Right lobe of liver (tissue), 6 donors: ENCODE data around the gene KLHL22. TPM values are rescaled to one million over a fixed set of nuclear protein-coding genes. Genes with fewer than 3 reads are reported as not detected.
A peak's percentile ranks its signal among the peaks of the same experiment; 100 is the strongest.

ENCODE experiments used
- ATAC-seq, 4 donors: fragments of 200-7000 bp; cut with Tn5 transposase; one replicate each; pipeline ENCODE4 v1.9.1; 2020; ENCODE audit warnings: mild to moderate bottlenecking in 4 of 4, moderate library complexity in 4 of 4
- DNase-seq, 3 donors: peaks; one replicate each; pipeline ENCODE4 v3.0.0-alpha.2; 2020
- H3K27ac ChIP-seq, 3 donors: fragments of 200-600 bp; one replicate each; pipeline ENCODE4 v1.8.0; 2022
- H3K27me3 ChIP-seq, 2 donors: fragments of 200-600 bp; one replicate each; pipeline ENCODE4 v1.8.0; 2022
- H3K36me3 ChIP-seq, 4 donors: fragments of 200-600 bp; sonication (generic) in 1 of 4; one replicate each; pipeline versions ENCODE4 v1.5.1 to v1.8.0; 2017 to 2022; ENCODE audit warnings: control low read depth in 1 of 4
- H3K4me1 ChIP-seq, 4 donors: fragments of 200-600 bp; sonication (generic) in 1 of 4; one replicate each; pipeline versions ENCODE4 v1.5.1 to v1.8.0; 2017 to 2022; ENCODE audit warnings: control low read depth in 1 of 4
- H3K4me3 ChIP-seq, 3 donors: fragments of 200-600 bp; one replicate each; pipeline ENCODE4 v1.8.0; 2022
- H3K9me3 ChIP-seq, 4 donors: fragments of 200-600 bp; sonication (generic) in 1 of 4; one replicate each; pipeline versions ENCODE4 v1.5.1 to v1.8.0; 2017 to 2022; ENCODE audit warnings: control low read depth in 1 of 4
- CTCF ChIP-seq, 4 donors: fragments of 200-600 bp in 3 of 4; fragments of 450-650 bp in 1 of 4; IDR thresholded peaks; one replicate each; pipeline versions ENCODE4 v1.5.1 to v1.8.0; 2016 to 2022; ENCODE audit warnings: antibody characterized with exemption in 4 of 4, mild to moderate bottlenecking in 2 of 4
- POLR2A ChIP-seq: fragments of 450-650 bp; IDR thresholded peaks from one replicate; pipeline ENCODE4 v1.6.1; 2017; ENCODE audit warnings: antibody characterized with exemption, mild to moderate bottlenecking
- WGBS: methylation state at CpG from one replicate; pipeline ENCODE4 v1.1.6; 2018; ENCODE audit warnings: low coverage, low lambda C conversion rate; ENCODE audit not compliant: insufficient coverage; ENCODE audit errors: missing lambda C conversion rate; 5-methylcytosine and 5-hydroxymethylcytosine counted together
- intact Hi-C, 2 donors: fragments of 100-400 bp; cut with DNase I; formaldehyde crosslinking; loops; one replicate each; pipeline versions ENCODE4 v1.11.2 to v1.14.1; 2022
- total RNA-seq, 6 experiments: library from RNA; depleted of rRNA in 2 of 6; stranded (reverse); fragments of >200 nt in 2 of 6; fragmentation: NEBNext Ultra II Directional in 3 of 6; extraction: Animal tissue kit (Norgen Biotek cat#: 25700) in 3 of 6; gene quantifications; one replicate each; pipeline versions ENCODE4 v1.1.0 to v1.2.4, GENCODE V29; 2016 to 2023
- donor health status: DM: no; HTN: yes; CAD: no.
- donor health status: DM: no; HTN: no; CAD: no.
- donor health status: DM: no; HTN: no; CAD: no.
- donor health status: DM: no; HTN: yes; CAD: no.
- donor health status: DM: no; HTN: yes; CAD: no.

KLHL22 gene
- total RNA-seq, 6 experiments from 2014 or later: 9.0 to 14.2 (median 10.2) TPM

GRCh38 chr22:20396639-20397038 lies 99.0 kb downstream of the KLHL22 start:
- WGBS: 88% methylated on average over 1 of the region's 1 CpG
- H3K27ac ChIP-seq: no peak overlapping the region
- H3K27me3 ChIP-seq: no peaks in the 10 kb centered on the region
- intact Hi-C loops: no loop called here
- no peaks in the 10 kb centered on the region for H3K36me3 ChIP-seq
- peaks cover 0 to 24% (median 4%) of the 10 kb centered on the region in 4 donors for H3K4me1 ChIP-seq
- TF ChIP-seq POLR2A: no peak
- TF ChIP-seq CTCF (IDR thresholded peaks at IDR 0.05): no peak
- DNase-seq (no peak), ATAC-seq (no peak)
- H3K4me3 ChIP-seq: no peak overlapping the region
- no peaks in the 10 kb centered on the region for H3K9me3 ChIP-seq

- no peak for ATAC-seq
- H3K4me1 ChIP-seq: peaks cover 0 to 24% (median 4%) of the 10 kb centered on the region in 4 donors
- TF ChIP-seq POLR2A (no peak), CTCF (IDR thresholded peaks at IDR 0.05) (no peak)
- H3K9me3 ChIP-seq: no peaks in the 10 kb centered on the region
- H3K27me3 ChIP-seq: no peaks in the 10 kb centered on the region
- 81% methylated on average over 2 of the region's 2 CpGs for WGBS
- no peak for DNase-seq
- H3K27ac ChIP-seq: no peak overlapping the region
- intact Hi-C loops: no loop called here
- H3K36me3 ChIP-seq: no peaks in the 10 kb centered on the region
- H3K4me3 ChIP-seq: no peak overlapping the region
Measured at GRCh38 chr22:20395907-20396287, 99.7 kb downstream of the KLHL22 start.

- Histone ChIP-seq H3K27me3 (no peaks in the 10 kb centered on the region), H3K4me3 (no peak overlapping the region), H3K9me3 (no peaks in the 10 kb centered on the region), H3K27ac (no peak overlapping the region), H3K4me1 (peaks cover 0 to 24% (median 4%) of the 10 kb centered on the region in 4 donors), H3K36me3 (no peaks in the 10 kb centered on the region)
- TF ChIP-seq POLR2A (no peak), CTCF (IDR thresholded peaks at IDR 0.05) (no peak)
- WGBS: 66% methylated on average over 9 of the region's 20 CpGs
- no peak for ATAC-seq
- no peak for DNase-seq
- intact Hi-C loops: no loop called here
Measured at GRCh38 chr22:20395181-20395906, 100.3 kb downstream of the KLHL22 start.

- H3K27ac ChIP-seq: peak within 1 kb of the TSS; percentile 34 to 67 (median 66)
- intact Hi-C loops: no loop called here
Measured at GRCh38 chr22:20393705-20394476, 101.7 kb downstream of the KLHL22 start, which contains the start of gene ZNF74. Gene ZNF74, plus strand, starts transcription at chr22:20394151. Its CDS starts 478 bp downstream, at chr22:20394629.

More at GRCh38 chr22:20393705-20394476, 101.7 kb downstream of the KLHL22 start, which contains the start of gene ZNF74:
- peak; percentile 96 to 98 (median 96) for ATAC-seq
- H3K9me3 ChIP-seq: no peaks in the 10 kb centered on the region
- 0% methylated on average over 6 of the region's 71 CpGs for WGBS
- no peak for TF ChIP-seq CTCF (IDR thresholded peaks at IDR 0.05)
- TF ChIP-seq POLR2A: peak; percentile 73
- H3K4me1 ChIP-seq: peaks cover 0 to 17% (median 4%) of the 10 kb centered on the region in 4 donors
- peak within 1 kb of the TSS; percentile 71 to 90 (median 83) for H3K4me3 ChIP-seq
- no peaks in the 10 kb centered on the region for H3K36me3 ChIP-seq
- H3K27me3 ChIP-seq: no peaks in the 10 kb centered on the region
- DNase-seq: peak; percentile 90 to 93 (median 92)
